ENCODE results near the gene D2HGDH. TPM values are rescaled to one million over a fixed set of nuclear protein-coding genes. Genes with fewer than 3 reads are reported as not detected.

Gene D2HGDH
- total and polyA plus RNA-seq, 2 of the 8 experiments (the other 6 are each of a cell fraction or from before 2014, with no cell fraction given), result 3.4 to 8.1 TPM

DNA sequence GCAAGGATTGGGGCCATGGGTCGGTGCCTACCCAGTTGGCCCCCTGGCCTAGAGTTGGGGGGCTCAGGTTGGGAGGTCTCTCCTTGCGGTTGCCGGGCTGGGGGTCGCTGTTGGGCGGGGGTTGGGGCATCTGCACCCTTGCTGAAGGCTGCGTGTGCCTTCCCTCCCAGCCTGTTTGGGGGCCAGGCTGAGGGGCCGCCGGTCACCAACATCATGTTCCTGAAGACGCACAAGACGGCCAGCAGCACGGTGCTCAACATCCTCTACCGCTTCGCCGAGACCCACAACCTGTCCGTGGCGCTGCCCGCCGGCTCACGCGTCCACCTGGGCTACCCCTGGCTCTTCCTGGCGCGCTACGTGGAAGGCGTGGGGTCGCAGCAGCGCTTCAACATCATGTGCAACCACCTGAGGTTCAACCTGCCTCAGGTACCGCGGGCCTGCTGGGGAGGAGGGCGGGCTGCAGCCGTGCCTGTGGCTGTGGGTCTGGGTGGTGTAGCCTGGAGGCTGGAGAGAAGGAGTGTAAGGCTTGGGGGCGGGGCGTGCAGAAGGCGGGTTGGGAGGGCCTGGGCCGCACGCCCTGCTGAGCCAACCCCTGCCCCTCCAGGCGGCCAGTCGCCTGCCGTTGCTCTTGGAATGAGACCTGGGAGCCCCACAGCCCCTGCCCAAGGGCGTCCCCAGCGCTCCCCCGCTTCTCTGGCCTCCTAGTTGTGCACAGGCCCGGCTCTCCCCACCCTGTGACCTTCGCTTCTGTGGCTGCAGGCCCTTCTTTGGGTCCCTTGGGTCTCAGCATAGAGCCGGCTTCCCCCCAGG, 67.4 kb downstream of the D2HGDH start:
- Histone ChIP-seq H4K8ac (ENCODE audit: extremely low read depth, insufficient read depth, low read length) (peak overlapping the region; percentile 68), H3K4ac (replicated peaks; ENCODE audit: insufficient read length, low read depth, low read length) (no peak overlapping the region), H3K4me2 (ENCODE audit: insufficient read depth in 1 of 2, low read depth in 2 of 2, low read length in 2 of 2) (peak overlapping the region in 1 of 2 experiments; percentile 15), H3K23ac (ENCODE audit: insufficient read length) (no peak overlapping the region), H4K20me1 (replicated peaks in 1 of 2; ENCODE audit: control insufficient read depth in 1 of 2, insufficient read depth in 2 of 2, low read length in 2 of 2) (no peaks in the 10 kb centered on the region), H3K27me3 (replicated peaks in 1 of 4; ENCODE audit: control insufficient read depth in 3 of 4, extremely low read depth in 1 of 4, insufficient read depth in 3 of 4, low read length in 3 of 4) (peaks cover 0 to 23% (median 6%) of the 10 kb centered on the region in 4 experiments; a peak in 4 of 7 replicates), H2AK5ac (ENCODE audit: low read depth, low read length) (no peak overlapping the region; the same call in 1 of the 2 replicates), H3K4me3 (ENCODE audit: extremely low read depth in 1 of 4, insufficient read depth in 2 of 4, low read depth in 3 of 4, low read length in 4 of 4) (no peak overlapping the region), H2BK15ac (ENCODE audit: low read length) (0 out of 2 replicates have a peak overlapping the region, but pooled peaks have one; percentile 46), H3K4me1 (replicated peaks in 1 of 4; ENCODE audit: control insufficient read depth in 3 of 4, insufficient read depth in 4 of 4, low read length in 3 of 4) (peaks cover 4 to 21% (median 8%) of the 10 kb centered on the region in 4 experiments), H3K27ac (ENCODE audit: low read depth, low read length) (no peak overlapping the region), H3K23me2 (ENCODE audit: low read depth, low read length) (0 out of 2 replicates have a peak, but pooled peaks cover 2% of the 10 kb centered on the region), H3K9me3 (ENCODE audit: insufficient read depth in 2 of 2, low read depth in 1 of 2, low read length in 1 of 2) (no peaks in the 10 kb centered on the region), H3K79me1 (ENCODE audit: low read depth, low read length) (no peaks in the 10 kb centered on the region), H3K14ac (ENCODE audit: insufficient read length) (no peak overlapping the region), H4K5ac (ENCODE audit: insufficient read length, low read depth, low read length) (peak overlapping the region; percentile 80), H2BK12ac (ENCODE audit: low read depth, low read length) (peak overlapping the region; percentile 22; the same call in 1 of the 2 replicates), H2BK20ac (ENCODE audit: low read length) (0 out of 2 replicates have a peak overlapping the region, but pooled peaks have one; percentile 13), H2BK120ac (replicated peaks; ENCODE audit: low read depth, low read length) (peak overlapping the region; percentile 95), H3K18ac (ENCODE audit: extremely low read depth, low read length) (peak overlapping the region; percentile 78), H2BK5ac (ENCODE audit: low read depth, low read length) (peak overlapping the region; percentile 52; the same call in 1 of the 2 replicates), H3K9ac (replicated peaks in 1 of 4; ENCODE audit: extremely low read depth in 1 of 4, low read depth in 3 of 4, low read length in 3 of 4) (no peak overlapping the region), H4K91ac (replicated peaks; ENCODE audit: insufficient read length, low read length) (peak overlapping the region; percentile 95), H2AFZ (ENCODE audit: low read length) (no peak overlapping the region), H3K79me2 (ENCODE audit: control insufficient read depth in 1 of 2, insufficient read depth in 2 of 2, low read length in 2 of 2) (no peaks in the 10 kb centered on the region), H3K56ac (replicated peaks; ENCODE audit: insufficient read length, low read depth, low read length) (no peak overlapping the region), H3K36me3 (ENCODE audit: control insufficient read depth in 2 of 4, insufficient read depth in 4 of 4, low read length in 3 of 4) (no peaks in the 10 kb centered on the region)
- WGBS, 2 experiments (ENCODE audit: extremely low coverage in 1 of 2, insufficient coverage in 1 of 2, insufficient read length in 1 of 2, insufficient replicate concordance in 2 of 2, low coverage in 1 of 2, low lambda C conversion rate in 2 of 2, missing lambda C conversion rate in 1 of 2), result 84% methylated on average over 29 of the region's 44 CpGs; no CpG with 5 or more reads in 1 of the 2 experiments
- ChIA-PET POLR2A (ENCODE audit: partially characterized antibody) (no interaction called here), CTCF (ENCODE audit: partially characterized antibody) (no interaction called here)
- peak in 1 of 2 experiments; percentile 62 for DNase-seq (ENCODE audit: low read depth in 1 of 2, low spot score in 2 of 2)
- FAIRE-seq, result no peak
- TF ChIP-seq KDM5A (IDR thresholded peaks at IDR 0.05; ENCODE audit: low read length) (no peak), CREB1 (IDR thresholded peaks at IDR 0.05) (no peak), ATF3 (IDR thresholded peaks at IDR 0.05; ENCODE audit: insufficient read depth, low read depth, low read length) (no peak), SUZ12 (IDR thresholded peaks at IDR 0.05; ENCODE audit: low read length) (no peak), YY1 (IDR thresholded peaks at IDR 0.05; ENCODE audit: low read depth, low read length) (no peak), RXRA (IDR thresholded peaks at IDR 0.05; ENCODE audit: insufficient read depth, low read depth, low read length) (no peak), USF2 (IDR thresholded peaks at IDR 0.05; ENCODE audit: low read length) (no peak), BRCA1 (IDR thresholded peaks at IDR 0.05; ENCODE audit: low read depth, low read length) (no peak), RAD21 (IDR thresholded peaks at IDR 0.05 in 1 of 2, conservative IDR thresholded peaks at IDR 0.05 in 1 of 2; ENCODE audit: low read depth in 2 of 2, low read length in 2 of 2) (no peak), CBX8 (IDR thresholded peaks at IDR 0.05; ENCODE audit: borderline replicate concordance, low read depth, low read length) (no peak)
